ENCODE results near the gene UXT. TPM values are rescaled to one million over a fixed set of nuclear protein-coding genes. Genes with fewer than 3 reads are reported as not detected.
"Not testable (repeated sequence)": the region's sequence is repeated elsewhere in the genome, so short reads cannot be mapped to it uniquely, and the experiment has no call there.

UXT gene, protein sequence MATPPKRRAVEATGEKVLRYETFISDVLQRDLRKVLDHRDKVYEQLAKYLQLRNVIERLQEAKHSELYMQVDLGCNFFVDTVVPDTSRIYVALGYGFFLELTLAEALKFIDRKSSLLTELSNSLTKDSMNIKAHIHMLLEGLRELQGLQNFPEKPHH
- 111 TPM for polyA plus RNA-seq (2013, experiment 1 of 2; ENCODE audit: insufficient read length)
- 115 TPM for polyA plus RNA-seq (2013, experiment 2 of 2; ENCODE audit: insufficient read length)

- DNase-seq: peak; percentile 97
Measured at GRCh38 chrX:47658684-47659420, at the start of gene UXT. UXT (minus strand) TSS chrX:47659180; CDS start chrX:47658927, 253 bp downstream.

GRCh38 chrX:47707031-47707780 lies 48.2 kb upstream of the UXT start:
- peak; percentile 1 for DNase-seq

GRCh38 chrX:47706575-47706974 lies 47.6 kb upstream of the UXT start:
- DNase-seq: peak; percentile 43

DNA sequence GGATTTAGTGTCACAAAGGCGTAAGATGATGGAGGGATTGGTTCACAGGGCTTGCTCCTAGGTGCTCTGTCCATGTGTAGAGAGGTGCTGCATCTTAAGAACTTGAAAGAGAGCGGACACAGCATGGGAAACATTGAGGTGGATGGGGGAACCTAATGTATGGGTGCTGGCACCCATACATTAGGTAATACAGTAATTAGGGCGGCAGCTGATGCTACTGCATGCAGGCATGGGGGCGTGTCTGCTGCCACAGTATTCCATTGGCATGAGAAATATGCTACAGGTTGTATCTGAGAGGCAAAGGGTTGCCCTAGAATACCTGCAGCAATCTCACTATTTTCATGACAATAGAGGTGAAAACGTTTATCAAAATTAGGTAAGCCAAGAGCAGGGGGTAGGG lies 45.8 kb upstream of the UXT start:
- DNase-seq: no peak

DNA sequence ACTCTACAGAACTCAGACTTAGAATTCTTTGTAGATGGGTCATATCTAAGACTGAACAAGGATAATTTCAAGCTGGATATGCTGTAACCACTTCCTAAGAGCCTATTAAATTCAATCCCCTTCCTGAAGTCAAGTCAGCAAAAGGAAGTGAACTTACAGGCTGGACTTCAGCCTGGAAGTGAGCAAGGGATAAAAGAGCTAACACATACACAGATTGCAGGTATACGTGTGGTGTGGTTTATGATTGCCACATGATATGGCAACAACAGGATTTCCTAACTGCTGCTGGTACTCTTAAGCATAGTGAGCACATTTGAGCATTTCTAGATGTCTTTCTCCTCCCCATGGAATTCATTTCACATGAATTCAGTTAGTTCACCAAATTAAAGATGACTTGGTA lies 38.2 kb upstream of the UXT start:
- DNase-seq: no peak

DNA sequence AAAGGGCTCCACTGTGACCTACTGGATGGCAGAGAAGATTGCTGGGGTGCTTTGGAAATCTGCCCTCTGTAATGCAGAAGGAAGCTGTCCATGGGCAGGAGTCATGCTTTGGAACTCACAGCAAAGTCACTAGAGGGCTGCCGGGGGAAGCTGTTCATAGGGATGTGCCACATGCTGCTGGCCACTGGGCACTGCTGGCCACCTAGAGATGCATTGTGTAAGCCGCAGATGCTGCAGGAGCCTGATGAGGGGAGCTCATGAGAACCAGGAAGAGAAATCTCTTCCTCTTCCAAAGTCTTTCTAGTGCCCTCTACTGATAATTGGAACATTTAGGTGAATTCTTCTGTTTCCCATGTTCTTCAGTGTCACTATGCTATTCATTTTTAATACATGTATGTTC lies 31.2 kb upstream of the UXT start:
- no peak for DNase-seq

GRCh38 chrX:47687263-47687662 lies 28.3 kb upstream of the UXT start:
- no peak for DNase-seq

- DNase-seq: no peak
Measured at GRCh38 chrX:47683829-47684205, 24.8 kb upstream of the UXT start.

GRCh38 chrX:47683184-47683828 lies 24.3 kb upstream of the UXT start:
- DNase-seq: no peak

DNA sequence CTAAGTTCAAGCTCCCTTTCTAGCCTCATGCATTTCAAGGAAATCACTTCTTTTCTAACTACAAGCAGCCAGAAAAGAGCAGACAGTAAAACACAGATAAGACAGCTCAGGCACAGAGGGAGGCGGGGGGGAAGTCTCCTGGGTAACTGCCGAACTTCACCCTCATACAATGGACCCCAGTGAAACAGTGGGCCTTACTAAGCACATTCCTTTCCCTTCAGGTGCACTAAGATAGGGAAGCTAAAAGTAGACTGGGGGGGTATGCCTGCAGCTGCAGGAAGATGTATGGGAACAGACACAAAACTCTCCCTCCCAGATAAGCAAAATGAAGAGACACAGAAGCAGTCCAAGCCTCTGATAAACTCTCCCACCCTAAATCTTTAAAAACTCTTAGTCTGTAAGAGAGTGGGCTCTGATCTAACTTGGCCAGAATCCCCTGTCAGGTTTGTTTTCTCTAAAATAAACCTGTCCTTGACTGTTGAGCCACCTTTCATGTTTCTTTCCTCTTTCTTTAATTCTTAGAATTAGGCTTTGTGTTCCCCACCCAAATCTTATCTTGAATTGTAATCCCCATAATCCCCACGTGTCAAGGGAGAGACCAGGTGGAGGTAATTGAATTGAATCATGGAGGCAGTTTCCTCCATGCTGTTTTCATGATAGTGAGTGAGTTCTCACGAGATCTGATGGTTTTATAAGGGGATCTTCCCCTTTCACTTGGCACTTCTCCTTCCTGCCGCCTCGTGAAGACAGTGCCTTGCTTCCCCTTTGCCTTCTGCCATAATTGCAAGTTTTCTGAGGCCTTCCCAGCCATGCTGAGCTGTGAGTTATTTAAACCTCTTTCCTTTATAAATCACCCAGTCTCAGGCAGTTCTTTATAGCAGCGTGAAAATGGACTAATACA lies 17.2 kb upstream of the UXT start:
- DNase-seq: not testable (repeated sequence)

DNA sequence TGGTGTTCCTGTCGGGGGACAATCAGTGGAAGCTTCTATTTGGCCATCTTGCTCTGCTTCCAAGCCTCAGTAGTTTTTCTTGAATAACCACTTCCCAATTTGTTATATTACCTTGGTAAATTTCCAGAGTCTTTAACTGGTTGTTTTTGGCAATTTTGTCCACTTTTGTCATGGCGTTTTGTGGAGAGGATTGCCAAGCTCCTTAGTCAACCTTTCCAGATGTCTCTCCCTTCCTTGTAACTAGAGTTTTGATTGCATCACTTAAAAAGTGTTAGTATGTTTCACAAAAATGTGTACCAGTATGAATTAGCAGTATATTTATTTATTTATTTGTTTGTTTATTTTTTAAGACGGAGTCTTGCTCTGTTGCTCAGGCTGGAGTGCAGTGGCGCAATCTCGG lies 15.8 kb upstream of the UXT start:
- DNase-seq: no peak

DNA sequence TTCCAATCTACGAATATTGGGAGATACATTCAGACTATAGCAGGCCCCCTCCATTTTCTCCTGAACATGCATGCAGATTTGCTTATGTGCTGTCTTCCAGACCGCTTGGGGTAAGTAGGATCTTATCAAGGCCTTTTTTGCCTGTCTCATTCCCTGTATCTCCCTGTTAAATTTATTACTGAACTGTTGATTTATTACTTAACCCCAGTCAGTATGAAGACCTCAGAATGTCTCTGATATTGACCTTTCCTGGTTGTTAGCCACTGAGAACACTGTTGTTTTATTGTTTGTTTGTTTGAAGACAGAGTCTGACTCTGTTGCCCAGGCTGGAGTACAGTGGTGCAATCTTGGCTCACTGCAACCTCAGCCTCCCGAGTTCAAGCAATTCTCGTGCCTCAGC lies 6.8 kb upstream of the UXT start:
- not testable (repeated sequence) for DNase-seq

DNA sequence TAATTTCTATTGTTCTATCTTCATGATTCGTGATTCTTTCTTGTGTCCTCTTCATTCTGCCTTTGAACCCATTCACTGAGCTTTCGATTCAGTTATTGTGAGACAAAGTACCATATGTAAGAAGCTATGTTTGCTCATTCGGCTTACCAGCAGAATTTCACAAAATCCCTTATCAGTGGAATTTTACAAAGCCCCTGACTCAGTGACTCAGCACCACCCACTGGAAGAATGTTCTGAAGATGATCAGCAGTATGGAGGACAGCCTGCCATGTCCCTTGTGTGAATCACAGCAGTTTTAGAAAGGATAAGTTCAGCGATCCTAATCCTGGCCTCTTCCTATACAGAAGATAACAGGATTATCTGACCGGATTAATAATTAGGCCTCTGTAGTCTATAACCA lies 5.8 kb upstream of the UXT start:
- DNase-seq: no peak

DNA sequence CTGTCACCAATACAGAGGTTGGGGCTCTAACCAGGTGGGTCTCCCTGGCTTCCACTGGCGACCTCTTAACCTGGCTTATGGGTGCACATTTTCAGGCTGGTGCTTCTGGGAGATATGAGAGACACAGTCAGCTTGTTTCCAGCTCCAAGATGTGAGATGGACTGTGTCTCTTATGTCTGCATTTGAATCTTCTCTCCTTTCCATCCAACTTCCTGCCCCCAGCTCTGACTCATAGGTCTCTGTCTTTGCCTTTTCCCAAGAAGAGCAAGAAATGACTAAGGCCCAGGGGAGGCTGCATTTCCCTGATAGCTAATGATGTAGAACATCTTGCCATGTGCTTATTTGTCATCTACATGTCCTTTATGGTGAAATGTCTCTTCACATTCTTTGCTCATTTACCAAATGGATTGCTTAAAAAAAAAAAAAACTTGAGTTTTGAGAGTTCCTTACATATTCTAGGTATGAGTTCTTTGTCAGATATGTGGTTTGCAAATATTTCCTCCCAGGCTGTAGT lies 3.2 kb upstream of the UXT start:
- DNase-seq: peak; percentile 95

DNA sequence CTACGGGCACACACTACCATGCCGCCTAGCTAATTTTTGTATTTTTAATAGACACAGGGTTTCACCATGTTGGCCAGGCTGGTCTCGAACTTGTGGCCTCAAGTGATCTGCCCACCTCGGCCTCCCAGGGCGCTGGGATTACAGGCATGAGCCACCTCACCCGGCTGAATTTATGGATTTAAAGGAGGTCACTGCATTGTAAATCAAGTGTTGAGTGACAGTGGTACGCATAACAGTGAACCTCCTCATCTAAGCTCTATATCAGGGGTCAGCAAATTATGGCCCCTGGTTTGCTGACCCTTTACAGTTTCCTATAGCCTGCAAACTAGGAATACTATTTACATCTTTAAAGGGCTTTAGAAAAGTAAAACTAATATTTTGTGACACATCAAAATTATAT lies 2.6 kb upstream of the UXT start:
- no peak for DNase-seq

DNA sequence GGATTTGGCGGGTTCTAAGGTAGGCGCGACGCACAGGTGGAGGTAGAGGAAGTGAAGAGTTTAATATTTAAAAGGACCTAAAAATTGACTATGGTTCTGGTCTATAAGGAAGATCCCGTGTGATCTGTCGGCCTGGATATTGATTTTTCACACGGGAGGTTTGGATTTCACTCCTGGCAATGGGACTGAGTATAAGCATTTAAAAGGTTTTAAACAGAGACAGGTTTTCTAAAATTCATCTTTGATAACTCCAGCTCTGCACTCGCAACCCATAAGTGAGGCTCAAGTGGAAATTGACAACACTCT lies 394 bp upstream of the UXT start:
- no peak for DNase-seq

- DNase-seq: no peak
Measured at GRCh38 chrX:47658301-47658683, 688 bp downstream of the UXT start.

DNA sequence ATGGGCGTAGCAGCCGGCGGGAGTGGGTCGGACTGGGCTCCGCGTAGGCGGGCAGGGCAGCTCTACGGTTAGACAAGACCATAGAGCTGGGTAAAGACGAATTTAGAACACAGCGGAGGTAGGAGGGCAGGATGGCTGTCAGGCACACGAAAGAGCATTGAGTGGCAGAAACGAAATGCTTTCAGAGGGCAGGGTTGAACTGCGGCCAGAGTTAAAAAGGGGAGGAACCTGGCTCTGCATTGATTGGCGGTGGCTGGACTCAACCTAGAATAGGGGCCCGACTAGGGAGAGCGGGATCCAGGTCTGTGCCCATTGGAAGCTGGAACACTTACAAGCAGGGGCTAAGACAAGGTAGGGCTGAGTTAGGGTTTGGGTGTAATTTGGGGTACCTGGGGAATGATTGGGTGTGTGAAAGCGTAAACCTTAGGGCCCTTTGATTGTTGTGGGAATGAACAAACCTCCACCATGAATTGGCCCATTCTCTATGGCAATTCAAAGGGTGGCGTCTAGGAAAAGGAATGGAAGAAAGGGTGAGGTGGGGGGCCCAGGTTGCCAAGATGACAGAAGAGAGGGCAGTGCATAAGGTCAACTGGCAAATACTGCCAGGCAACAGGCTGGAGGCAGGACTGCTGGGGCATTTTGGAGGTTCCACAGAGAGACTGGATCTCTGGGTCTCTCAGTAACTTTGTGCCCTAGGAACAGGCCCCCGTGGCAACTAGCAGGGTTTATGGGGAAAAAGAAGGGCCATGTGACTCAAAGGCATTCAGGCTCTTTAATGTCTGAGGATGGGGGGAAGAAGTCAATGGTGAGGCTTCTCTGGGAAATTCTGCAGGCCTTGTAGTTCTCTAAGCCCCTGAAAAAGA lies 7.7 kb downstream of the UXT start:
- DNase-seq: no peak

- DNase-seq: peak; percentile 99
Measured at GRCh38 chrX:47650164-47651042, 8.6 kb downstream of the UXT start, which contains the start of gene ELK1. ELK1 (minus strand) TSS chrX:47650563; CDS start chrX:47641441, 9,122 bp downstream.

GRCh38 chrX:47649781-47650163 lies 9.2 kb downstream of the UXT start:
- DNase-seq: no peak

Measured in fibroblast of skin of abdomen (primary cell).